HCT116 (cell line): ENCODE results near the gene EXOSC10. TPM values are rescaled to one million over a fixed set of nuclear protein-coding genes. Genes with fewer than 3 reads are reported as not detected.

Experiments used
- ATAC-seq: fragments of 200-7000 bp; cut with Tn5 transposase; 2 replicates; pipeline ENCODE4 v1.9.1; 2020; ENCODE audit warnings: mild to moderate bottlenecking, moderate library complexity
- BruUV-seq: library from RNA; stranded (reverse); fragments of 400-500 nt; replicated peaks from 2 replicates; lab custom pipeline; 2021; lab: Mats Ljungman, UMichigan
- CTCF ChIA-PET: fragments of 300-600 bp; sonication (Branson Sonifier 250); formaldehyde crosslinking; loops from one replicate; lab custom pipeline; 2021; ENCODE audit warnings: antibody characterized with exemption; lab: Charles Lee
- POLR2A ChIA-PET: fragments of 300-600, 350-600 bp; sonication (Branson Sonifier 250); formaldehyde crosslinking; loops from one replicate; lab custom pipeline; 2021; ENCODE audit warnings: antibody characterized with exemption; lab: Charles Lee
- RAD21 ChIA-PET, 2 experiments: fragments of 300-600 bp; sonication (Branson Sonifier 250); formaldehyde crosslinking; loops; one replicate each; lab custom pipeline; 2023; ENCODE audit warnings: low total read pairs in 2 of 2; ENCODE audit not compliant: uncharacterized antibody in 2 of 2, unreplicated experiment in 2 of 2, low non-redundant PET in 1 of 2; lab: Charles Lee
- DNase-seq: peaks from one replicate; pipeline ENCODE4 v3.0.0-alpha.2; 2010; ENCODE audit warnings: low read depth, low spot score
- H2AFZ ChIP-seq: fragments of 200-600 bp; shearing (Covaris generic), sonication (generic); 2 replicates; pipeline ENCODE4 v1.6.1; 2017; ENCODE audit warnings: low read depth, mixed run types, mixed read lengths, antibody characterized with exemption, low read length; ENCODE audit not compliant: poor library complexity, severe bottlenecking
- H3K27ac ChIP-seq: 2 replicates; pipeline ENCODE4 v1.5.1; 2012; ENCODE audit warnings: low read depth, low read length
- H3K27me3 ChIP-seq: fragments of 200-600 bp; sonication (generic); 2 replicates; pipeline ENCODE4 v1.6.1; 2016; ENCODE audit warnings: mixed run types, low read length, mixed read lengths; ENCODE audit not compliant: insufficient read depth
- H3K36me3 ChIP-seq, 2 experiments: fragments of 200-500 bp in 1 of 2; fragments of 200-600 bp in 1 of 2; sonication (Bioruptor generic) in 1 of 2; sonication (generic) in 1 of 2; 2 replicates each; pipeline versions ENCODE4 v1.5.1 to v1.6.1; 2014 to 2016; ENCODE audit warnings: low read length in 2 of 2, inconsistent platforms in 1 of 2, mixed read lengths in 1 of 2, mixed run types in 1 of 2; ENCODE audit not compliant: insufficient read depth in 2 of 2, control insufficient read depth in 1 of 2
- H3K4me1 ChIP-seq, 2 experiments: fragments of 200-600 bp in 1 of 2; sonication (generic) in 1 of 2; 2 replicates each; pipeline versions ENCODE4 v1.5.1 to v1.6.1; 2012 to 2017; ENCODE audit warnings: low read length in 2 of 2, inconsistent platforms in 1 of 2, mild to moderate bottlenecking in 1 of 2, mixed read lengths in 1 of 2, mixed run types in 1 of 2, moderate library complexity in 1 of 2; ENCODE audit not compliant: insufficient read depth in 2 of 2, control insufficient read depth in 1 of 2
- H3K4me2 ChIP-seq: fragments of 200-600 bp; sonication (generic); 2 replicates; pipeline ENCODE4 v1.6.1; 2017; ENCODE audit warnings: mixed run types, low read length, mixed read lengths
- H3K4me3 ChIP-seq, 2 experiments: fragments of 200-600 bp in 1 of 2; sonication (generic) in 1 of 2; replicated peaks in 1 of 2; 2 replicates each; pipeline ENCODE4 v1.5.1; 2011 to 2016; ENCODE audit warnings: low read length in 2 of 2, control low read depth in 1 of 2, low read depth in 1 of 2, mild to moderate bottlenecking in 1 of 2, mixed read lengths in 1 of 2, mixed run types in 1 of 2
- H3K79me2 ChIP-seq: fragments of 200-600 bp; sonication (generic); 2 replicates; pipeline ENCODE4 v1.6.1; 2017; ENCODE audit warnings: mild to moderate bottlenecking, mixed run types, low read length, moderate library complexity, mixed read lengths; ENCODE audit not compliant: insufficient read depth
- H3K9ac ChIP-seq: fragments of 200-600 bp; sonication (generic); 2 replicates; pipeline ENCODE4 v1.6.1; 2016; ENCODE audit warnings: low read length, mixed read lengths
- H3K9me2 ChIP-seq: fragments of 200-600 bp; sonication (generic), shearing (Covaris generic); 2 replicates; pipeline ENCODE4 v1.6.1; 2017; ENCODE audit warnings: mixed run types, mild to moderate bottlenecking, moderate library complexity; ENCODE audit not compliant: insufficient read depth
- H3K9me3 ChIP-seq, 2 experiments: fragments of 200-500 bp in 1 of 2; fragments of 200-600 bp in 1 of 2; sonication (Bioruptor generic) in 1 of 2; sonication (generic) in 1 of 2; 2 replicates each; pipeline ENCODE4 v1.6.1; 2014 to 2017; ENCODE audit warnings: low read length in 2 of 2, mixed read lengths in 2 of 2, inconsistent platforms in 1 of 2, low read depth in 1 of 2, mild to moderate bottlenecking in 1 of 2, mixed run types in 1 of 2, moderate library complexity in 1 of 2; ENCODE audit not compliant: control insufficient read depth in 1 of 2, insufficient read depth in 1 of 2
- H4K20me1 ChIP-seq: fragments of 200-600 bp; sonication (generic), shearing (Covaris generic); 2 replicates; pipeline ENCODE4 v1.6.1; 2017; ENCODE audit warnings: mixed run types, mild to moderate bottlenecking, moderate library complexity; ENCODE audit not compliant: insufficient read depth
- EGR1 ChIP-seq: IDR thresholded peaks from 2 replicates; pipeline ENCODE4 v1.6.1; 2012; ENCODE audit warnings: low read depth
- EZH2 ChIP-seq: fragments of 200-600 bp; sonication (generic); IDR thresholded peaks from 2 replicates; pipeline ENCODE4 v1.6.1; 2017; ENCODE audit warnings: antibody characterized with exemption, mixed run types
- EZH2phosphoT487 ChIP-seq: fragments of 200-600 bp; IDR thresholded peaks from 2 replicates; pipeline ENCODE4 v1.6.1; 2018; ENCODE audit warnings: antibody characterized with exemption, borderline replicate concordance
- FOSL1 ChIP-seq: IDR thresholded peaks from 2 replicates; pipeline ENCODE4 v1.6.1; 2012; ENCODE audit warnings: low read depth
- POLR2A ChIP-seq: IDR thresholded peaks from 2 replicates; pipeline ENCODE4 v1.7.0; 2011; ENCODE audit warnings: borderline replicate concordance; ENCODE audit not compliant: insufficient read depth, insufficient read length; ENCODE audit errors: extremely low read depth
- POLR2AphosphoS5 ChIP-seq: IDR thresholded peaks from 2 replicates; pipeline ENCODE4 v1.6.1; 2011; ENCODE audit warnings: mild to moderate bottlenecking, low read depth, low read length, moderate library complexity
- RAD21 ChIP-seq: IDR thresholded peaks from 2 replicates; pipeline ENCODE4 v1.6.1; 2012; ENCODE audit warnings: low read depth, mild to moderate bottlenecking
- ZNF274 ChIP-seq: fragments of 200-500 bp; sonication (Bioruptor generic); IDR thresholded peaks from 2 replicates; pipeline ENCODE4 v1.6.1; 2014; ENCODE audit warnings: mild to moderate bottlenecking, low read depth, low read length, inconsistent platforms
- intact Hi-C: fragments of 100-400 bp; cut with micrococcal nuclease; formaldehyde crosslinking; loops from 2 replicates; pipeline ENCODE4 v1.10.0; 2022
- total RNA-seq: library from RNA; stranded (reverse); gene quantifications from one replicate; pipeline ENCODE4 v1.2.1, GENCODE V29; 2021; ENCODE audit not compliant: unreplicated experiment

Gene EXOSC10
- total RNA-seq, 1 experiment from 2014 or later = 80.7 TPM

- peaks cover 8% of the 10 kb centered on the region for H3K79me2 ChIP-seq
- BruUV-seq = no TSS peak
- TF ChIP-seq ZNF274 (no peak), POLR2AphosphoS5 (0 out of 2 replicates have a peak, but pooled peaks have one; percentile 20)
- TF ChIP-seq, all 23 proteins: peak for 1
- ATAC-seq (no peak), DNase-seq (no peak)
- no peaks in the 10 kb centered on the region for H3K27me3 ChIP-seq
- no peaks in the 10 kb centered on the region for H3K9me3 ChIP-seq
- ChIA-PET RAD21 (no interaction called here), CTCF (no interaction called here), POLR2A (no interaction called here)
- H3K36me3 ChIP-seq = peaks cover 24 to 37% of the 10 kb centered on the region in 2 experiments
- H3K9ac ChIP-seq = no peak overlapping the region
- H3K4me1 ChIP-seq = no peaks in the 10 kb centered on the region
- intact Hi-C loops = no loop called here
- H4K20me1 ChIP-seq = 0 out of 2 replicates have a peak, but pooled peaks cover 16% of the 10 kb centered on the region
- H3K9me2 ChIP-seq = no peaks in the 10 kb centered on the region
- no peak overlapping the region for H3K4me3 ChIP-seq
- no peak overlapping the region for H2AFZ ChIP-seq
- no peak overlapping the region for H3K4me2 ChIP-seq
- no peak overlapping the region for H3K27ac ChIP-seq
These were observed 72.8 kb downstream of the EXOSC10 start for GRCh38 chr1:11026903-11027302.

- Histone ChIP-seq H4K20me1 (0 out of 2 replicates have a peak, but pooled peaks cover 16% of the 10 kb centered on the region), H3K4me2 (no peak overlapping the region), H3K9me2 (no peaks in the 10 kb centered on the region), H3K79me2 (peaks cover 13% of the 10 kb centered on the region), H3K4me3 (no peak overlapping the region), H3K9ac (no peak overlapping the region), H2AFZ (no peak overlapping the region), H3K27ac (no peak overlapping the region), H3K4me1 (no peaks in the 10 kb centered on the region), H3K9me3 (no peaks in the 10 kb centered on the region), H3K27me3 (no peaks in the 10 kb centered on the region), H3K36me3 (peaks cover 31 to 44% of the 10 kb centered on the region in 2 experiments)
- ATAC-seq = no peak
- TF ChIP-seq POLR2AphosphoS5 (no peak), EZH2phosphoT487 (no peak), FOSL1 (no peak), EZH2 (no peak), EGR1 (no peak), RAD21 (no peak), POLR2A (no peak)
- CTCF ChIA-PET = no interaction called here
- no peak for DNase-seq
- RAD21 ChIA-PET = no interaction called here
- POLR2A ChIA-PET = no interaction called here
- intact Hi-C loops = no loop called here
- BruUV-seq = no TSS peak
These were observed 73.6 kb downstream of the EXOSC10 start for GRCh38 chr1:11026052-11026451.
